Skeletal muscle tissue (tissue), 4 donors: ENCODE data around the gene ELMO1. TPM values are rescaled to one million over a fixed set of nuclear protein-coding genes. Genes with fewer than 3 reads are reported as not detected.

Experiments used
- H3K27ac ChIP-seq: one replicate; pipeline ENCODE4 v1.7.0; 2013; ENCODE audit warnings: mild to moderate bottlenecking, low read depth, low read length, inconsistent platforms
- H3K27me3 ChIP-seq, 3 donors: one replicate each; pipeline ENCODE4 v1.7.0; 2013; ENCODE audit warnings: low read length in 3 of 3; ENCODE audit not compliant: control insufficient read depth in 3 of 3, insufficient read depth in 3 of 3
- H3K36me3 ChIP-seq, 3 donors: one replicate each; pipeline ENCODE4 v1.7.0; 2013; ENCODE audit warnings: low read length in 3 of 3; ENCODE audit not compliant: control insufficient read depth in 3 of 3, insufficient read depth in 3 of 3
- H3K4me1 ChIP-seq, 3 donors: one replicate each; pipeline ENCODE4 v1.7.0; 2013; ENCODE audit warnings: low read length in 3 of 3, mild to moderate bottlenecking in 3 of 3; ENCODE audit not compliant: control insufficient read depth in 3 of 3, insufficient read depth in 3 of 3
- H3K4me3 ChIP-seq, 3 donors: one replicate each; pipeline ENCODE4 v1.7.0; 2013; ENCODE audit warnings: low read length in 3 of 3
- H3K9ac ChIP-seq, 3 donors: one replicate each; pipeline ENCODE4 v1.7.0; 2013; ENCODE audit warnings: low read length in 3 of 3, mild to moderate bottlenecking in 3 of 3, moderate library complexity in 2 of 3, low read depth in 1 of 3
- H3K9me3 ChIP-seq, 3 donors: one replicate each; pipeline ENCODE4 v1.7.0; 2013; ENCODE audit warnings: low read length in 3 of 3; ENCODE audit not compliant: control insufficient read depth in 3 of 3
- total RNA-seq: library from RNA; depleted of rRNA; stranded (reverse); fragments of >200 nt; gene quantifications from one replicate; pipeline ENCODE4 v1.2.3, GENCODE V29; 2014
- donor health status: Osteomylitis.

ELMO1 gene
- total RNA-seq, 1 donor from 2014 or later = 52.7 TPM

DNA sequence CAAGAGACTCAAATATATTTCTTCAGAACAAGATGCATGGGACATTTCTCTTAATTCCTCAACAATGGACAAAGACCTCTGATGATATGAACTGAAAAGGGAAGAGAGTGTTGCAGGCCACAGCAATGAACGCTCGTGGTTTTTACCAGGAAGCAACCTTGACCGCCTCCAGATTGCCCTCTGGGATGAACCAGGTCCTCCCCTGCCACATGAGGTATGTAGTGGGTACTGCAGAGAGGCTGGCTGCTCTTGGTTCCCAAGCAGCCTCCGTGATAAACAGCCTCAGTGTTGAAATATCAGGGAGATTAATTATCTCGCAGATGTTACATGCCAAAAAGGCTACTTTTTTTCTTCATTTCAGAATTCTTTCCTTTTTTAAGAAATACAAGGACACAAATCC lies 338.8 kb downstream of the ELMO1 start:
- Histone ChIP-seq H3K4me3 (no peak overlapping the region), H3K9me3 (peaks cover 0 to 1% (median 0%) of the 10 kb centered on the region in 3 donors), H3K27ac (no peak overlapping the region), H3K4me1 (peaks cover 0 to 2% (median 0%) of the 10 kb centered on the region in 3 donors), H3K9ac (no peak overlapping the region), H3K36me3 (no peaks in the 10 kb centered on the region), H3K27me3 (no peaks in the 10 kb centered on the region)

DNA sequence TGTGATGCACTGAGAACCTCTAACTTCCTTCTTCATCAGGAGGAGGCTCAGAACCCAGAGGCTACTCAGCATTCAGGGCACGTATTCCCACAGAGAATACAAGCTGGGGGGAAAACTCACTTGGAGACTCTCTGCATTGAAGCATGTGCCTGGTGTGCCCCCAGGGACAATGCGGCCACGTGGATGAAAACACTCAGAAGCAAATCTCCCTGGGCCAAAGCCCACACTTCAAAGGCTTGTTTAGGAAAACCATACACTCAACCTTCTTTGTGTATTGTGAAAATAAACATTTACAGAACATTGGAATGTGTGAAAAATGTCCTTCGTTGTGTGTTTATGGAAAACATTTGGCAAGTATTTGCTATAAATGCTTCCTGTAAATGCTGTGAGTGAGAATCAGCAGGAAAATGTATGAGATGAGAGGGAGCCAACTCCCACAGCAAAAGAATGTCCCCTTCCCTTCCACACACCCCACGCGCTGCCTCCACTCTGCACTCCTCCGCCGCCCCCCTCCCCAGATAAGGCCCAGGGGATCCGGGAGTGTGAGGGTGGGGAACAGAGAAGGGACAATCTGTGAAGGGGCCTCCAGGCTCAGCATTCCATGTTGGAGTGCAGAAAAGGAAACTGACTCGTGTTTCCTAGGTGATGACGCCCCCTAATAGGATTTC lies 339.5 kb downstream of the ELMO1 start:
- Histone ChIP-seq H3K4me1 (peaks cover 0 to 2% (median 0%) of the 10 kb centered on the region in 3 donors), H3K36me3 (no peaks in the 10 kb centered on the region), H3K9ac (no peak overlapping the region), H3K27ac (no peak overlapping the region), H3K27me3 (no peaks in the 10 kb centered on the region), H3K4me3 (no peak overlapping the region), H3K9me3 (peaks cover 0 to 1% (median 0%) of the 10 kb centered on the region in 3 donors)

DNA sequence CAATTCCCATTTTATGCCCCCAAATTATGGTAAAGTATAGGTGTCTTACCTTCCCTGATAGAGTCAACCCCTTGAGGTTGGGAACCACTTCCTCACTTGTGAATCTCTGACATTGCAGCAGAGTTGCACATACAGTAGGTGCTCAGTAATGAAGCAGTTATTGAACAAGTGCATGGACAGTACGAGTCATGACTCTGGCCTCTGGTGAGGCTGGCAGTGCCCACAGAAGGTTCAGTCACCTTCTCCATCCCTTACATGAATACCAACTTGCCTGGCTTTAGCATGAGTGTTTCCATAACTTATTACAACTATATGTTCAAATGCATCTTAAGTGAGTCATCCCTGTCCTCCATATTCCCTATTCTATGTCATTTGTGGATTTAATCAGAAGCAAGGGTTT lies 340.0 kb downstream of the ELMO1 start:
- Histone ChIP-seq H3K4me3 (no peak overlapping the region), H3K36me3 (no peaks in the 10 kb centered on the region)

DNA sequence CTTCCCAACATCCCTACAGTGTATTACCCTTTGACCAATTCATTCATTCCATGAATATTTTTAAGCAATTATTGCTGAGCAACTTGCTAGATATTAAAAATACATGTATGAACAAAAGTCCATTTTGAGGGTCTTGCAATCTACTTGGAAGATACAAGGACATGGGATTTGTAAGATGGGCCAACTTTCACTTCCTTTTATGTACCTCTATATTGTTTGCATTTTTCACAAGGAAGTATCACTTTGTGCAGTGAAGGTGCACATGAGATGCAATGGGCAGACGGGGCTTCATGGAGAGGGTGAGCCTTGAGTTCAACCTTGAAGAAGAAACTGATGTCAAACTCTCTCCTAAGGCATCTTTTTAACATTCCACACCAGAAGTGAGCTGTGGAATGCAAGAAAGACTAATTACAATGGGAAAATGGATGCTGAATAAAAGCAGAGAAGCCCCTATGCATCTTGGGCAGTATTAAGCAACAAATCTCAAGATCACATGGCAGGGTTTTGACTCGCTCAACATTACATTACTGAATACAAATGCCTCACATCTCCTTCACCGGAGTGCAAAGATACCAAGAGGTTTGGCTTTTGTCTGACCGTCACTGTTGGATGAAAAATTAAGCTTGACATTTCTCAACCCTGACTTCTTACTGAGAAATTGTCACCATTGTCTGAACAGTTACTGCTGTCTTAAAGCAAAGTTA lies 341.5 kb downstream of the ELMO1 start:
- H3K9ac ChIP-seq = no peak overlapping the region

More for the DNA sequence above, 340.0 kb downstream of the ELMO1 start:
- Histone ChIP-seq H3K27me3 (no peaks in the 10 kb centered on the region), H3K27ac (no peak overlapping the region), H3K9me3 (peaks cover 0 to 1% (median 0%) of the 10 kb centered on the region in 3 donors), H3K9ac (no peak overlapping the region), H3K4me1 (peaks cover 0 to 2% (median 0%) of the 10 kb centered on the region in 3 donors)

DNA sequence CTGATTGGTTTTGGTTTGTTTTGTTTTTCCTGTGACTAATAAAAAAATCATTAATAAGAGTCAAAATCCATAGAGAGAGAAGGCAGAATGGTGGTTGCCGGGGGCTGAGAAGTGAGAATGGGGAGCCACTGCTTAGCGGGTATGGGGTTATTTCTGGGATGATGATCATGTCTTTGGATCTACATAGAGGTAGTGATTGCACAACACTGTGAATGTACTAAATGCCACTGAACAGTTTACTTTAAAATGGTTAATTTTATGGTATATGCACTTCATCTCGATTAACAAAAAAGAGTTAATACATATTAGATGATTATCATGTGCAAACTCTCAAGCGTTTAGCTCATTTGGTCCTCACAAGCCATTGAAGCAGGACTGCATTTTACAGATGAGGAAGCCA lies 342.9 kb downstream of the ELMO1 start:
- Histone ChIP-seq H3K9me3 (no peaks in the 10 kb centered on the region), H3K36me3 (no peaks in the 10 kb centered on the region), H3K9ac (no peak overlapping the region), H3K4me1 (no peaks in the 10 kb centered on the region), H3K27ac (no peak overlapping the region), H3K4me3 (no peak overlapping the region), H3K27me3 (no peaks in the 10 kb centered on the region)

More for the DNA sequence above, 341.5 kb downstream of the ELMO1 start:
- Histone ChIP-seq H3K4me3 (no peak overlapping the region), H3K4me1 (peaks cover 0 to 2% (median 0%) of the 10 kb centered on the region in 3 donors), H3K36me3 (no peaks in the 10 kb centered on the region), H3K9me3 (peaks cover 0 to under 1% (median 0%) of the 10 kb centered on the region in 3 donors), H3K27me3 (no peaks in the 10 kb centered on the region), H3K27ac (no peak overlapping the region)

DNA sequence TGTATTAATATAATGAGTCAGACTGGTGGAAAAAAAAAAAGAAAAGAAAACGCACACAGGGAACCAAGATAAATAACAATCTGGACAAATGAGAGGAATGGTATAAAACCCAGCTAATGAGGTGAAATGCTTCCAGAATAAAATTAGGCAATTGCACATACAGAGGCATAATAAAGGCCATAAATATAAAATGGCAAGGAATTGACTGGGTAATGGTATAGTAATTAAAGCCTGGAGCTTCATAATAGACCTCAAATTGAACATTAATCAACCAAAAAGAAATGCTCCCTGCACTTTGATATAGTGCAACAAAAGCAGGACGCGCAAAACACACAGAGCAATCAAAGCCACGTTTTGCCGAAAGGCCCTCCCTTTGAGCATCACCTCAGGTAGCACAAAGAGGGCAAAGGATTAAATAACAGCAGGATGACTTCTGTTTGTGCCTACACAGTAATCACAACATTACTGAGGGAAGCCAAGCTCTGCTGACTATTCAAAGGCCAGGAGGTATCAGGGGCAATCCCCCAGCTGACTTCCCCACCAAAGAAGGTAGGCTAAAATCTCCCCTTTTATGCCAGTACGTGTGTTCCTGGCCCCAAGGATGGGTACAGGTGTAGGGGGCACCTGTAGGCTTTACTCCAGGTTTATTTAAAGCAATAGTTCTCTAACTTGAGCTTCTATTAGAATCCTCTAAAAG lies 343.7 kb downstream of the ELMO1 start:
- Histone ChIP-seq H3K4me3 (no peak overlapping the region), H3K27me3 (no peaks in the 10 kb centered on the region), H3K27ac (no peak overlapping the region), H3K4me1 (no peaks in the 10 kb centered on the region), H3K9ac (no peak overlapping the region), H3K9me3 (no peaks in the 10 kb centered on the region), H3K36me3 (no peaks in the 10 kb centered on the region)

DNA sequence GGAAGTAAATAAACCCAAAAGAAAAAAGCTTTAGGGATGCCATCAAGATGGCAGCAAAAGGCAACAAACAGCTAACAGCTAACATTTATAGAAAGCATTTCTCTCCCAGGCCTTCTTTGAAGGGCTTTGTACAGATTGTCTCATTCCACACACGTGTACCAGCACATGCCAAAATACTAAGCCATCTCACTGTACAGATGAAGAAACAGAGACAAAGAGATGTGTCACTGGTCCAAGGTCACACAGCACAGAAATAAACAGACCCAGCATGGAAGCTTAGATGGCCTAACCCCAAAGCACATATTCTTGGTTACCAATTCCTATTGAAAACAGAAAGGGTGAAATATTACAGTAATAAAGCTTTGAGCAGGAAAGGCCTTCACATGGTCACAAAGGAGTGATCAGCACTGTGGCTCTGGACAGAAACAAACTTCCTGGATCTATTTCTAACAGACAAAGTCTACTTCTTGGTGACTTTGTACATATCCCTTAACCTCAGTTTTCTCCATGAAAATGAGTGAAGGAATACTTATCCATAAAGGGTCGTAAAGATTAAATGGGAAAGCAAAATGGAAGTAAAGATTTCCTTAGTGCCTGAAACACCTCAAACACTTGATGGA lies 346.0 kb downstream of the ELMO1 start:
- Histone ChIP-seq H3K9ac (no peak overlapping the region), H3K4me1 (no peaks in the 10 kb centered on the region), H3K27me3 (no peaks in the 10 kb centered on the region), H3K9me3 (no peaks in the 10 kb centered on the region), H3K27ac (no peak overlapping the region), H3K4me3 (no peak overlapping the region), H3K36me3 (no peaks in the 10 kb centered on the region)

DNA sequence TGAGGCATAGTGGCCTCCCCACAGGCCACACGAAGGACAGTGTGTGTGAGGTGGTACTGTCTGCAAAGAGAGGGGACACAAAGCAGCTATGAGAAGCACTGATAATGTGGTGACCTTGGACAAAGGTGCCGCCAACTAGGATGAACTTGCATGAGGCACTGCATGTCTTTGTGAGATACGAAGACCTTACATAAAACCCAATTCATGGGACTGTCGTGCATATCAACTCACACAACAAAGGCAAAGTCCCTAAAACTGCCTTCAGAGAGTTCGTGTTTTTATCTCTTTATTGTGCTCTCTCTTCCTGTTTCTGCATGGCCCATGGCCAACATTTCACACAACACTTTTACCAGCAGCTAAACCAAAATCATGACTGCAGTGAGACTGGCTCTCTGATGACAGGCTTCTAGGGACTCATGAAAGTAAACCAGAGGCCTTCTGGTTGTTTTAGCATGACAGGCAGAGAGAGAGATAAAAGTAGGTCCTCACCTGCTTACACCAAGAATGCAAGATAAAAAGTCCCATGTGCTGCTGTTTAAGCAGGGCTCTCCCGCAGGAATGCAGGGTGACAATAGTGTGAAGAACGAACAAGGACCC lies 347.8 kb downstream of the ELMO1 start:
- Histone ChIP-seq H3K9me3 (no peaks in the 10 kb centered on the region), H3K27ac (no peak overlapping the region), H3K4me3 (no peak overlapping the region), H3K4me1 (no peaks in the 10 kb centered on the region), H3K27me3 (no peaks in the 10 kb centered on the region), H3K9ac (no peak overlapping the region), H3K36me3 (no peaks in the 10 kb centered on the region)

DNA sequence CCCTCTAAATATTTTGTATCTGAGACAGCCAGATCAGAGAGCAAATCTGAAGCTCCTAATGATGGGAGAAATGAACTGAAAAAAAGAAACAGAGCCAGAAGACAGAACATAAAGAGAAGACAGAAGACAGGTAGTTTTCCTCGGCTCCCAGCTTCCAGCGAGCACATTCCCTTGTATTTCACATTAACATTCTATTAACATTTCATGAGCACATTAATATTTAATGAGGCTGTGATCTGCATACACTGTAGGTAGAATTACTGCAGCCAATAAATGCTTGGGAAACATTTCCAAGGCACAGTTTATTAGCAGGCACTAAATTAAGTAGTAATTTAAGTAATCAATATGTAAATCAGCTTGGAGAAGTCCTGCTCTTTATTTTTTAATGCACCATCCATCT lies 349.9 kb downstream of the ELMO1 start:
- H3K36me3 ChIP-seq = peaks cover 0 to 5% (median 0%) of the 10 kb centered on the region in 3 donors
- no peaks in the 10 kb centered on the region for H3K9me3 ChIP-seq
- no peak overlapping the region for H3K27ac ChIP-seq
- no peak overlapping the region for H3K9ac ChIP-seq
- H3K4me1 ChIP-seq = no peaks in the 10 kb centered on the region
- H3K27me3 ChIP-seq = no peaks in the 10 kb centered on the region
- H3K4me3 ChIP-seq = no peak overlapping the region
